Ovary (tissue), 3 donors: ENCODE measurements around the gene COX6B2.
"Not testable (repeated sequence)": the region's sequence is repeated elsewhere in the genome, so short reads cannot be mapped to it uniquely, and the experiment has no call there.

Experiments
- EP300 ChIP-seq: sonication (generic); formaldehyde crosslinking; IDR thresholded peaks from one replicate; pipeline ENCODE4 v1.6.1; 2017; ENCODE audit warnings: antibody characterized with exemption
- TF ChIP-seq, protein P1 (sequence below), 3 donors: fragments of 450-650 bp in 2 of 3; fragments of 200-600 bp in 1 of 3; IDR thresholded peaks; one replicate each; pipeline versions ENCODE4 v1.5.1 to v1.8.0; 2016 to 2022; ENCODE audit warnings: antibody characterized with exemption in 3 of 3, mild to moderate bottlenecking in 1 of 3
- donor health status: DM: no; HTN: no; CAD: no.

DNA sequence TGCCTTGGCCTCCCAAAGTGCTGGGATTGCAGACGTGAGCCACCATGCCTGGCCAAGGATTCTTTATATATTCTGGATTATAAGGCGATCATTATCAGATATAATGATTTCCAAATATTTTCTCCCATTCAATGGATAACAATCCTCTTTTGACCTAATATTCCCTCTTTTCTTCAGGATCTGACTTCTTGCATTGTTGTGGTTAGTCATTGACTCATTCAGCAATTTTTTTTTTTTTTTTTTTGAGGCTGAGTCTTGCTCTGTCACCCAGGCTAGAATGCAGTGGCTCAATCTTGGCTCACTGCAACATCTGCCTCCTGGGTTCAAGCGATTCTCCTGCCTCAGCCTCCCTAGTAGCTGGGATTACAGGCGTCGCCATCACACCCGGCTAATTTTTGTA lies 24.7 kb downstream of the COX6B2 start:
- TF ChIP-seq, protein P1, sequence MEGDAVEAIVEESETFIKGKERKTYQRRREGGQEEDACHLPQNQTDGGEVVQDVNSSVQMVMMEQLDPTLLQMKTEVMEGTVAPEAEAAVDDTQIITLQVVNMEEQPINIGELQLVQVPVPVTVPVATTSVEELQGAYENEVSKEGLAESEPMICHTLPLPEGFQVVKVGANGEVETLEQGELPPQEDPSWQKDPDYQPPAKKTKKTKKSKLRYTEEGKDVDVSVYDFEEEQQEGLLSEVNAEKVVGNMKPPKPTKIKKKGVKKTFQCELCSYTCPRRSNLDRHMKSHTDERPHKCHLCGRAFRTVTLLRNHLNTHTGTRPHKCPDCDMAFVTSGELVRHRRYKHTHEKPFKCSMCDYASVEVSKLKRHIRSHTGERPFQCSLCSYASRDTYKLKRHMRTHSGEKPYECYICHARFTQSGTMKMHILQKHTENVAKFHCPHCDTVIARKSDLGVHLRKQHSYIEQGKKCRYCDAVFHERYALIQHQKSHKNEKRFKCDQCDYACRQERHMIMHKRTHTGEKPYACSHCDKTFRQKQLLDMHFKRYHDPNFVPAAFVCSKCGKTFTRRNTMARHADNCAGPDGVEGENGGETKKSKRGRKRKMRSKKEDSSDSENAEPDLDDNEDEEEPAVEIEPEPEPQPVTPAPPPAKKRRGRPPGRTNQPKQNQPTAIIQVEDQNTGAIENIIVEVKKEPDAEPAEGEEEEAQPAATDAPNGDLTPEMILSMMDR (IDR thresholded peaks at IDR 0.05) = not testable (repeated sequence)
- not testable (repeated sequence) for TF ChIP-seq EP300
